HG02884 (cell line): ENCODE measurements around the gene CFAP53.
A peak's percentile ranks its signal among the peaks of the same experiment; 100 is the strongest.
"Not testable (repeated sequence)": the region's sequence is repeated elsewhere in the genome, so short reads cannot be mapped to it uniquely, and the experiment has no call there.

ENCODE experiments used
- ATAC-seq: cut with Tn5 transposase; IDR thresholded peaks from one replicate; pipeline ENCODE4 v1.9.1; 2021; ENCODE audit warnings: mild to moderate bottlenecking, moderate library complexity; ENCODE audit not compliant: unreplicated experiment

Gene CFAP53

GRCh38 chr18:50266248-50266704 lies at the start of gene CFAP53:
TSS of gene CFAP53 (minus strand) at chr18:50266495. CDS start at chr18:50266404, 91 bp downstream.
- peak; percentile 79 for ATAC-seq

GRCh38 chr18:50315100-50315871 lies 49.0 kb upstream of the CFAP53 start:
- peak; percentile 70 for ATAC-seq

GRCh38 chr18:50313873-50314460 lies 47.7 kb upstream of the CFAP53 start:
- ATAC-seq, result no peak

GRCh38 chr18:50313031-50313607 lies 46.8 kb upstream of the CFAP53 start:
- peak; percentile 21 for ATAC-seq

GRCh38 chr18:50312296-50313030 lies 46.2 kb upstream of the CFAP53 start:
- ATAC-seq, result peak; percentile 71

- ATAC-seq, result no peak
These were observed 45.4 kb upstream of the CFAP53 start for GRCh38 chr18:50311650-50312049.

- no peak for ATAC-seq
These were observed 43.8 kb upstream of the CFAP53 start for GRCh38 chr18:50310080-50310479.

GRCh38 chr18:50308851-50309250 lies 42.6 kb upstream of the CFAP53 start:
- ATAC-seq, result not testable (repeated sequence)

- ATAC-seq, result peak; percentile 89
These were observed 41.6 kb upstream of the CFAP53 start for GRCh38 chr18:50307738-50308470.

- no peak for ATAC-seq
These were observed 41.1 kb upstream of the CFAP53 start for GRCh38 chr18:50307400-50307737.

GRCh38 chr18:50306944-50307343 lies 40.6 kb upstream of the CFAP53 start:
- no peak for ATAC-seq

- no peak for ATAC-seq
These were observed 34.8 kb upstream of the CFAP53 start for GRCh38 chr18:50301074-50301473.

- ATAC-seq, result no peak
These were observed 33.5 kb upstream of the CFAP53 start for GRCh38 chr18:50299626-50300388.

GRCh38 chr18:50298443-50299284 lies 32.4 kb upstream of the CFAP53 start:
- peak; percentile 8 for ATAC-seq

- peak; percentile 100 for ATAC-seq
These were observed 31.5 kb upstream of the CFAP53 start for GRCh38 chr18:50297621-50298442.

GRCh38 chr18:50293039-50293438 lies 26.7 kb upstream of the CFAP53 start:
- no peak for ATAC-seq

GRCh38 chr18:50289108-50289443 lies 22.8 kb upstream of the CFAP53 start:
- ATAC-seq, result no peak

GRCh38 chr18:50288348-50289107 lies 22.2 kb upstream of the CFAP53 start:
- not testable (repeated sequence) for ATAC-seq
